ENCODE measurements around the gene HDLBP. TPM values are rescaled to one million over a fixed set of nuclear protein-coding genes. Genes with fewer than 3 reads are reported as not detected.

HDLBP gene
- polyA plus RNA-seq, 1 experiment: 707 TPM

DNA sequence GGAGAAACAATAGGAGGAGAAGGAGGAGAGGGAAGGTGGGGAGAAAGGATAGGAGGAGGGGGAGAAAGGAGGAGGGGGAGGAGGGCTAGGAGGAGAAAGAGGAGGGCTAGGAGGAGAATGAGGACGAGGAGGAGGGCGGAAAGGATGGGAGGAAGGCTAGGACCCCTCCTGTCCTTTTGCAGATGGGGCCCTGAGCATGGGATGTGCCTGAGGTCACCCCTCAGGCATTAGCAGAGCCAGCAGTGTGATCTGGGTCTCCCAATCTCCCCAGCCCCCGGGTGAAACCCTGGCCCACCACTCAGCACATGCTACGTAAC, 127.6 kb downstream of the HDLBP start:
- Histone ChIP-seq H3K4me3 (ENCODE audit: low read depth, low read length) (no peak overlapping the region), H3K9me3 (ENCODE audit: control insufficient read depth, insufficient read depth, low read length) (no peaks in the 10 kb centered on the region; the same call in 1 of the 2 replicates), H3K27me3 (ENCODE audit: control insufficient read depth, insufficient read depth, low read length) (peaks cover 8% of the 10 kb centered on the region), H3K27ac (ENCODE audit: low read depth, low read length) (no peak overlapping the region)
- TF ChIP-seq, protein P1, sequence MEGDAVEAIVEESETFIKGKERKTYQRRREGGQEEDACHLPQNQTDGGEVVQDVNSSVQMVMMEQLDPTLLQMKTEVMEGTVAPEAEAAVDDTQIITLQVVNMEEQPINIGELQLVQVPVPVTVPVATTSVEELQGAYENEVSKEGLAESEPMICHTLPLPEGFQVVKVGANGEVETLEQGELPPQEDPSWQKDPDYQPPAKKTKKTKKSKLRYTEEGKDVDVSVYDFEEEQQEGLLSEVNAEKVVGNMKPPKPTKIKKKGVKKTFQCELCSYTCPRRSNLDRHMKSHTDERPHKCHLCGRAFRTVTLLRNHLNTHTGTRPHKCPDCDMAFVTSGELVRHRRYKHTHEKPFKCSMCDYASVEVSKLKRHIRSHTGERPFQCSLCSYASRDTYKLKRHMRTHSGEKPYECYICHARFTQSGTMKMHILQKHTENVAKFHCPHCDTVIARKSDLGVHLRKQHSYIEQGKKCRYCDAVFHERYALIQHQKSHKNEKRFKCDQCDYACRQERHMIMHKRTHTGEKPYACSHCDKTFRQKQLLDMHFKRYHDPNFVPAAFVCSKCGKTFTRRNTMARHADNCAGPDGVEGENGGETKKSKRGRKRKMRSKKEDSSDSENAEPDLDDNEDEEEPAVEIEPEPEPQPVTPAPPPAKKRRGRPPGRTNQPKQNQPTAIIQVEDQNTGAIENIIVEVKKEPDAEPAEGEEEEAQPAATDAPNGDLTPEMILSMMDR (IDR thresholded peaks at IDR 0.05; ENCODE audit: low read depth, low read length): no peak
- no peak for DNase-seq (ENCODE audit: low read depth, low spot score)
- ChIA-PET POLR2A (no interaction called here), CTCF (no interaction called here)

DNA sequence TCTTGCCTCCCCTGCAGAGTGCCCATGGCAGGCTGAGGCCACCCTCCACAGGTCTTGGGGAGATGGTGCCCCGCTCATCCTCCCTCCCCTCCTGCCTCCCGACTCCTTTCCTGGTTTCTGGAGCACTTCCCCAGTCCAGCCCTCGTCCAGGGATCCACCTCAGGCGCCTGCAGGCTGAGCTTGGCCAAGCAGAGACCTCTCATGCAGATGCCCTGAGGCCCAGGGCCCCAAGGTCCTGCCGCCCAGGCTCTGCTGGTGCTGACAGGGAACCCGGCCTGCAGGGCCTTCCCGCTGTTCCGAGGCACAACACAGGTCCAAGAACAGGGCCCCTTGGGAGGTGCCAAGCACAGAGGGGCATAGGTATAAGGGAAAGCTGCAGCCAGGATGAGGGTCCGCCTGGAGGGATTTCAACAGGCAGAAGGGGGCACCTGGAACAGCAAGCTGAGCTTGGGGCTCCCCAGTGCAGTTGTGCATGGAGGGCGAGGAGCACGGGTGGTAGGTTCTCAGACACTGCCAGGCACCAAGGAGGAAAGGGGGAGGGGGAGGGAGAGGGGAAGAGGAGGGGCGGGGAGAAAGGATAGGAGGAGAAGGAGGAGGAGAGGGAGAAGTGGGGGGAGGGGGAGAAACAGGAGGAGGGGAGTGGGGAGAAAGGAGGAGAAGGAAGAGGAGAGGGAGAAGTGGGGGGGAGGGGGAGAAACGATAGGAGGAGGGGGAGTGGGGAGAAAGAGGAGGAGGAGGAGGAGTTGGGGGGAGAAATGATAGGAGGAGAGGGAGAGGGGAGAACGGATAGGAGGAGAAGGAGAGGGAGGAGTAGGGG, 128.2 kb downstream of the HDLBP start:
- Histone ChIP-seq H3K27ac (ENCODE audit: low read depth, low read length) (no peak overlapping the region), H3K9me3 (ENCODE audit: control insufficient read depth, insufficient read depth, low read length) (no peaks in the 10 kb centered on the region; the same call in 1 of the 2 replicates), H3K4me3 (ENCODE audit: low read depth, low read length) (no peak overlapping the region), H3K27me3 (ENCODE audit: control insufficient read depth, insufficient read depth, low read length) (peaks cover 8% of the 10 kb centered on the region)
- ChIA-PET POLR2A (no interaction called here), CTCF (no interaction called here)
- TF ChIP-seq, protein P1 (IDR thresholded peaks at IDR 0.05; ENCODE audit: low read depth, low read length): no peak
- no peak for DNase-seq (ENCODE audit: low read depth, low spot score)

DNA sequence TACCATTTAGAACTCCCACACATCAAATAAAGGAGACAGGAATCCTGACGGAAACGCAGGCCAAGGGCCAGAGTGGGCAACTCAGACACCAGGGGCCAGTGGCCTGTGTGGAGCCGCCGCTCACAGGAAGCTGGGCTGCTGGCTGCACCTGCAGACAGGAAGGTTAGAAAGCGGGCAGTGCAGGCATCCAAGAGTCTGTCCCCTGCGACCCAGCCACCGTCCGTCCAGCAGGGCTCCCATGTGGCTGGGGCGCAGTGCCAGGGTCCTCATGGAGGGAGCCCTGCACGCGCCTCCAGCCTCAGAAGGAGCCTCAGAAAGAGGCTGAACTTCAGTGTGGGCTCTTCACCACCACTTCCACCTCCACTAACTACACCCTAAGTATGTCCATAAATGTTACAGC, 129.5 kb downstream of the HDLBP start:
- ChIA-PET CTCF (interaction anchor here (0.6 kb wide), 1 partner anchor 76 kb away, joined by 3 read pairs; no protein-coding TSS in a partner anchor), POLR2A (no interaction called here)
- DNase-seq (ENCODE audit: low read depth, low spot score): no peak
- no peak overlapping the region for H3K4me3 ChIP-seq (ENCODE audit: low read depth, low read length)
- H3K27me3 ChIP-seq (ENCODE audit: control insufficient read depth, insufficient read depth, low read length): peaks cover 8% of the 10 kb centered on the region
- TF ChIP-seq, protein P1 (IDR thresholded peaks at IDR 0.05; ENCODE audit: low read depth, low read length): no peak
- H3K27ac ChIP-seq (ENCODE audit: low read depth, low read length): no peak overlapping the region
- no peaks in the 10 kb centered on the region; the same call in 1 of the 2 replicates for H3K9me3 ChIP-seq (ENCODE audit: control insufficient read depth, insufficient read depth, low read length)

DNA sequence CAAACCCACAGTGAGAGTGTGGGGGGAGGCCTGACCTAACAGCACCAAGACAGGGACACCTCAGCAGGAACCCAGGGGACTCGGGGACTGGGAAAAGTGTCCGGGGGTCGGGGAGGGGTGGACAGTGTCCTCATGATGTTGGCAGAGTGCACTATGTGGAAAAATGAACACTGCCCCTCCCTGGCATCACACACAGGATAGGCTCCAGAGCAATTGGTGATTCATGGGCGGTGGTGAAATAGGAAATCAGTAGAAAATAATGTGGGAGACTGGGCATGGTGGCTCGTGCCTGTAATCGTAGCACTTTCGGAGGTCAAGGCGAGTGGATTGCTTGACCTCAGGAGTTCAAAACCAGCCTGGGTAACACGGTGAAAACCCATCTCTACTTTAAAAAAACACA, 130.6 kb downstream of the HDLBP start:
- H3K4me3 ChIP-seq (ENCODE audit: low read depth, low read length): no peak overlapping the region
- ChIA-PET CTCF (no interaction called here), POLR2A (no interaction called here)
- H3K9me3 ChIP-seq (ENCODE audit: control insufficient read depth, insufficient read depth, low read length): no peaks in the 10 kb centered on the region; the same call in 1 of the 2 replicates
- DNase-seq (ENCODE audit: low read depth, low spot score): no peak
- peaks cover 8% of the 10 kb centered on the region for H3K27me3 ChIP-seq (ENCODE audit: control insufficient read depth, insufficient read depth, low read length)
- TF ChIP-seq, protein P1 (IDR thresholded peaks at IDR 0.05; ENCODE audit: low read depth, low read length): no peak
- no peak overlapping the region for H3K27ac ChIP-seq (ENCODE audit: low read depth, low read length)

DNA sequence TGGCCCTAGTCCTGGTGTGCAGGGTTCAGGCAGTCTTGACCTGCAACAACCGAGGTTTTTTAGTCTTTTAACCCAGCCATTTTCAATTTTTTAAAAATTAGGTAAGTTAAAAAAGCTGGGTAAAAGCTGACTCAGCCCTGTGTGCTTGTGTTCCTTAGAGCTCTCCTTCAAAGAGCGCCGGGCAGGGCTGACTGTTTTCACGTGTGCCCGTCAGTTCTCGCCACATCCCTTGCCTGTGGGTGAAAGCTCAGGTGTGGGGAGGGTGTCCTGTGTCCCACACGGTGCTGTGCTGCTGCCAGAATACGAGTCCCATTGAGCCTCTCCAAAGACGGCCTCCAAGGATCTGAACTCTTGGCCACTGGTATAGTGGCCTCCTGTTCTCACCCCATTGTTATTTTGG, 132.3 kb downstream of the HDLBP start:
- peaks cover 3% of the 10 kb centered on the region for H3K27me3 ChIP-seq (ENCODE audit: control insufficient read depth, insufficient read depth, low read length)
- POLR2A ChIA-PET: no interaction called here
- no peaks in the 10 kb centered on the region for H3K9me3 ChIP-seq (ENCODE audit: control insufficient read depth, insufficient read depth, low read length)
- DNase-seq (ENCODE audit: low read depth, low spot score): no peak
- CTCF ChIA-PET: no interaction called here
- H3K27ac ChIP-seq (ENCODE audit: low read depth, low read length): no peak overlapping the region
- TF ChIP-seq, protein P1 (IDR thresholded peaks at IDR 0.05; ENCODE audit: low read depth, low read length): no peak
- H3K4me3 ChIP-seq (ENCODE audit: low read depth, low read length): no peak overlapping the region

Measured in AG04450 (cell line).